ENCODE measurements around the gene ERGIC1.

DNA sequence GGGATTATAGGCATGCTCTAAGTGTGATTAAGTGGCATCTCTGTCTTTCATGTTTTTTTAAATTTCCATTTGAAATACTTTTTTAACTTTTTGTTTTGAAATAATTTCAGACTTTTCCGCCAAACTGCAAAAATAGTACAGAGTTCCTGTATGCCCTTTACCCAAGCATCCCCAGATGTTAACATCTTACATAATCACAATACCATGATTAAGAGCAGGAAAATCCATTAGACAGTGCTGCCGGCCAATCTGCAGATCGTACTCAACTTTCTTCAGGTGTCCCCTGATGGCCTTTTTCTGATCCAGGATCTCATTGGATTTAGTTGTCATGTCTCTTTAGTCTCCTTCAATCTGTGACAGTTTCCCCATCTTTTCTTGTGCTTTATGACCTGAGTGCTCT lies 49.0 kb downstream of the ERGIC1 start:
- no peak for TF ChIP-seq CTCF (IDR thresholded peaks at IDR 0.05)
- TF ChIP-seq POLR2A (IDR thresholded peaks at IDR 0.05), result no peak

Measured in adrenal gland (tissue), 5 donors.